ENCODE measurements around the gene HTR1B. TPM values are rescaled to one million over a fixed set of nuclear protein-coding genes. Genes with fewer than 3 reads are reported as not detected.

Gene HTR1B
- total RNA-seq, 1 donor from 2014 or later, result 1.9 TPM

- TF ChIP-seq CTCF (conservative IDR thresholded peaks at IDR 0.05), result no peak
- Mint-ChIP-seq H3K9me3 (no peaks in the 10 kb centered on the region), H3K27me3 (peaks cover 1% of the 10 kb centered on the region), H3K27ac (no peak overlapping the region), H3K36me3 (no peaks in the 10 kb centered on the region), H3K4me1 (ENCODE audit: unreplicated experiment) (no peaks in the 10 kb centered on the region), H3K4me3 (no peak overlapping the region)
- no peak for DNase-seq (ENCODE audit: extremely low spot score, unreplicated experiment)
Measured at GRCh38 chr6:77487808-77488425, 24.6 kb upstream of the HTR1B start.

- no peak for TF ChIP-seq CTCF (conservative IDR thresholded peaks at IDR 0.05)
- no peaks in the 10 kb centered on the region for H3K4me1 Mint-ChIP-seq (ENCODE audit: unreplicated experiment)
- H3K27me3 Mint-ChIP-seq, result peaks cover 3% of the 10 kb centered on the region
- H3K9me3 Mint-ChIP-seq, result no peaks in the 10 kb centered on the region
- H3K4me3 Mint-ChIP-seq, result no peak overlapping the region
- DNase-seq (ENCODE audit: extremely low spot score, unreplicated experiment), result no peak
- H3K27ac Mint-ChIP-seq, result no peak overlapping the region
- H3K36me3 Mint-ChIP-seq, result no peaks in the 10 kb centered on the region
Measured at GRCh38 chr6:77482981-77483380, 19.7 kb upstream of the HTR1B start.

GRCh38 chr6:77474973-77475372, 11.7 kb upstream of the HTR1B start:
- Mint-ChIP-seq H3K9me3 (peaks cover 9% of the 10 kb centered on the region), H3K36me3 (no peaks in the 10 kb centered on the region), H3K4me1 (ENCODE audit: unreplicated experiment) (no peaks in the 10 kb centered on the region), H3K4me3 (no peak overlapping the region), H3K27ac (no peak overlapping the region), H3K27me3 (peaks cover 8% of the 10 kb centered on the region)
- no peak for DNase-seq (ENCODE audit: extremely low spot score, unreplicated experiment)
- TF ChIP-seq CTCF (conservative IDR thresholded peaks at IDR 0.05), result no peak

GRCh38 chr6:77474286-77474956, 11.1 kb upstream of the HTR1B start:
- TF ChIP-seq CTCF (conservative IDR thresholded peaks at IDR 0.05), result no peak
- H3K27me3 Mint-ChIP-seq, result peaks cover 12% of the 10 kb centered on the region
- no peak for DNase-seq (ENCODE audit: extremely low spot score, unreplicated experiment)
- no peak overlapping the region for H3K4me3 Mint-ChIP-seq
- H3K36me3 Mint-ChIP-seq, result no peaks in the 10 kb centered on the region
- H3K4me1 Mint-ChIP-seq (ENCODE audit: unreplicated experiment), result no peaks in the 10 kb centered on the region
- H3K27ac Mint-ChIP-seq, result no peak overlapping the region
- H3K9me3 Mint-ChIP-seq, result peaks cover 9% of the 10 kb centered on the region

GRCh38 chr6:77470983-77471382, 7.7 kb upstream of the HTR1B start:
- DNase-seq (ENCODE audit: extremely low spot score, unreplicated experiment), result no peak
- Mint-ChIP-seq H3K4me3 (no peak overlapping the region), H3K36me3 (no peaks in the 10 kb centered on the region), H3K9me3 (peaks cover 9% of the 10 kb centered on the region), H3K27me3 (peaks cover 38% of the 10 kb centered on the region), H3K4me1 (ENCODE audit: unreplicated experiment) (peaks cover 5% of the 10 kb centered on the region), H3K27ac (no peak overlapping the region)
- TF ChIP-seq CTCF (conservative IDR thresholded peaks at IDR 0.05), result no peak

All from type B pancreatic cell (in vitro differentiated cells).